HG02610 (cell line): ENCODE data around the gene SMOC1.

Source experiments
- ATAC-seq: cut with Tn5 transposase; IDR thresholded peaks from one replicate; pipeline ENCODE4 v1.9.1; 2021; ENCODE audit warnings: mild to moderate bottlenecking, moderate library complexity; ENCODE audit not compliant: unreplicated experiment

Gene SMOC1

DNA sequence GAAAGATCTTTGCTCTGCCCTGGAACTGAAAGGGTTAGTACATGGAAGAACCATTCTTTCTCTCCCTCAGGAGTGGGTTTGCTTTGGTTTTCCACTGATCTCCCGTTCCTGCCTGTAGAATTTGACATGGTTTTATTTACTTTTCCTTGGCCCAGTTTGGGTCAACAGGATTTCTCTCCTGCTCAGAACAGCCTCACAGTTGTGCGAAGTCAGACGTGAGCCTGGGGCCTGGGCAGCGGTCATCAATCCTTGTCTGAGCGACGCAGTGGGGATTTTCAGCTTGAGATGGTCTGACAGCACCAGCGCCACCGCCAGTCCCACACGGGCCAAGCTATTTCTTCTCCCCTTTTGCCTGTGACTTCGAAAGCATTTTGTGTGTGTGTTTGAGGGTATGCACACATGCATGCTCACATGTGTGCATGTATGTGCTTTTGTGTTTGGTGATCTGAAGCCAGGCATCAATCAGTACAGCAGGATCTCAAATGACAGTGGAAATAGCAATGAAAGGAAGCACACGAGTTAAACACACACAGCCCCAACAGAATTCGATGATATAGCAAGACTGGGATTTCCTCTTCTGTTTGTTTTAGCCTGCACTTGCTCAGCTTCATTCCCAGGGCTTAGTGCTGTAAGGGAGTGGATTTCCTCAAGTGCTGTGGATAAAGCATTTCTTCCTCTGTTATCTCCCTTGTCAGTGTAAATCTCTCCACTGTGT lies 58.3 kb downstream of the SMOC1 start:
- no peak for ATAC-seq

DNA sequence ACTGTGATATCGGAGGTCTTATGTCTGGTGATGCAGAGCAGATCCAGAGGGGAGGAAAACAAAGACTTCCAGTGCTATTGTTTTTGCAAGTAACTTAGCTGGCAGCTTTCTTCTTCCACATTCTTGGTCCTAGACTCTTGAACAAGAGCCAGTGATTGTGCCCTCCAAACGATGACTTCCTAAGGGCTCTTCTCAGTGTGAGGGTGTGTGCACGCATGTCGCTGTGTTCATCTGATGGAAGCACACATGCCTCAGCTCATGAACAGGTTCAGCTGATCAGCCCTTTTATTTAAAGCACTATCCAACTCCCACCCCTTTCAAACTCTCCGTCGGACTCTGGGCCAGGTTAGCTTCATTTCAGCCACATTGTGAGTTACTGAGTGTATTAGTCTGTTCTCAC lies 59.5 kb downstream of the SMOC1 start:
- ATAC-seq = no peak

DNA sequence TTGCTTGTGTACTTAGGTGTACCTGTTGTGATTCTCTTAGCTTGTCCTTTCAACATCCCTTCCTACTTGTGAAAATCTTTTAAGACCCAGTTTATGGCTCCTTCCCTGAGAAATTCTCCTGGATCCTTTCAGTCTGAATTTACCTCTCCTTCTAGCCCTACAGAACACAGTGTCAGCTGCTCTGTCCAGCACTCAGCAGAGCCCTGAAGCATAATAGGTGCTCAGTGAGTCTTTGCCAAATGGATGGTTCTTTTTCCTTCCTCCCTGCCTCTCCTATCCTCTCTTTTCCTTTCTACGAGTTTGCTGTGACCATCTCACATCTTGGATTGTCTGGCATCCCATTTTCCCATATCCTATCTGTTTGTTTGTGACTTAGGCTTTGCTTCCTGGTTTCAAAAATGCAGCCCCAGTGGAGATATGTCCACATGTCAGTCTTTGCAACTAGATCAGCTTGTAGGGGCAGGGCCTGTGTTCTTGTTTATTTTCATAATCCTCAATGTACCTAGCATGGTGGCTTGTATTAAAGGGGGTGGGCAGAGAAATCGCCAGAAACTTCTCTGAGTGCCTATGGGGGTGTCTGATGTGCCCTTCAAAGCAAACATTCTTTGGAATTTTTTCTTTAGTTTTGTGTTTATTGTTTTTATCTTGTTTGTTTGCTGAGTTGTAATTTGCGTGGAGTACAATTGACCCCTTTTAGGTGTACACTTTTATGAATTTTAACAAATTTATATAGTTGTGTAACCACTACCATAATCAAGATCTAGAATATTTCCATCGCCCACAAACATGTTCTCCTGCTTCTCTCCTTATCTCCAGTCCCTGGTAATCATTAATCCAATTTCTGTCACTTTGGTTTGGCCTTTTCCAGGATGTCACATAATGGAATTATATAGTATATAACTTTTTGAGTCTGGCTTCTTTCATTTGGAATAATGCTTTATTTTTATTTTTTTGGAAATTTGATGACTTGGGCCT lies 62.8 kb downstream of the SMOC1 start:
- no peak for ATAC-seq

DNA sequence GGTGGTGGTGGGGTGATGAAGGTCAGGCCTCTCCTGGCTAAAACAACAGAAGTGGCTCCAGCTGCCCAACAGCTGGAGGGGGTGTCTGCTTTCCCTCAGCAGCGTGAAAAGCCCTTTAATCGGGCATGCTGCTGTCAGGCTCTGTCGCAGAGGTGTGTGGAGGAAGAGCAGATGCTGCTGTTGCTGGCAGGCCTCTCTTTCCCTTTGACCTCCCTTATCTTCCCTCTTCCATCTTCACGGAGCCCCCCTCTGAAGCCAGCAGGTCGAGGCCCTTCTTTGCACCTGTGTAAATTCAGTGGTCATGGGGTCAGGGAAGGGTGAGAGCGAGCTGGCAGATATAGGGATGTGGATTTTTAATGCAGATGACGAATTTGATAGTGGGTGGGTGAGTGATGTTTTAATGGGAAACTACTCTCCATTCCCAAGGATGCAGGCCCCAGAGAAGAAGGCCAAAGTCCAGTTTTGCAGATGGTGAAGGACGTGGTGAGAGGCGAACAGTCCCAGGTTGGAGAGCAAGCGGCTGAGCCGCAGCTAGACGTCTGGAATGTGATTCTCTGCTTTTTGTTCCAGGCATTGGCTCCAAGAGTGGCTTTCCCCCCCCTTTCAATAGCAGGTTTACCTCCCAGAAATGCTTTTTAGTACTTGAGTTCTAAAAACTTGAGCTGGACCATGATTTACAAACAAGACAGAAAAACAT lies 64.0 kb downstream of the SMOC1 start:
- ATAC-seq = no peak

DNA sequence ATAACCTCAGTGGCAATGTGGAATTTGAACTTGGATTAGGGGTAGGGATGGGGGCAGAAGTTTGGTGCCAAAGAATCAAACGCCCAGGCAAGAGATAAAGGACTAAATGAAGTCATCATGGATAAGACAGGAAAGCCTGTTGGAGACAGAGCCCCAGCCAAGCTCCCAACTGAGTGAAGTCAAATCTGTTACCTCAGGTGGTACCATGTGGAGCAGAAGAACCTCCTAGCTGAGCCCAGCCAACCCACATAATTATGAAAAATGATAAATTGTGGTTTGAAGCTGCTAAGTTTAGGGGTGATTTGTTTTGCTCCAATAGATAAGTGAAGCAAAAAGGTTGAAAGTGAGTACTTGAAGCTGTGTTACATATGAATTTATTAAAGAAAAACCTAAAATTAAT lies 66.1 kb downstream of the SMOC1 start:
- no peak for ATAC-seq

DNA sequence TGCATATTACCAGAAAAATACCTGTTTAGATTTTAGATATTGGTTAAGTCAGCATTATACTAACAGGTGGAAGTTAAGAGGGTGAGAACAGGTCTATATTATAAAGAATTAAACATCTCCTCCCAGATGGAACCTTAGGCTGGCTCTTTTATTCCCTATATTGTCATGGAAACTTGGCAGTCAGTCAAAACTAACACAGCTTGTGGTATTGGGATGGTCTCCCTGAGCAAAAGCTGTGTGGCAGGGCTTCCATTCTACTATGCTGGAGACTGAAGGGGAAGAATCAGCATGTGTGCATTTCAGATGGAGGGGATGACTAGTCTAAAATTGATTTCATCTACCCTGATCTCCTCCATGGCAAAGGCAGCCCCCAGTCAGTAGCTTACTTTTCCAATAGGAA lies 66.7 kb downstream of the SMOC1 start:
- ATAC-seq = no peak

DNA sequence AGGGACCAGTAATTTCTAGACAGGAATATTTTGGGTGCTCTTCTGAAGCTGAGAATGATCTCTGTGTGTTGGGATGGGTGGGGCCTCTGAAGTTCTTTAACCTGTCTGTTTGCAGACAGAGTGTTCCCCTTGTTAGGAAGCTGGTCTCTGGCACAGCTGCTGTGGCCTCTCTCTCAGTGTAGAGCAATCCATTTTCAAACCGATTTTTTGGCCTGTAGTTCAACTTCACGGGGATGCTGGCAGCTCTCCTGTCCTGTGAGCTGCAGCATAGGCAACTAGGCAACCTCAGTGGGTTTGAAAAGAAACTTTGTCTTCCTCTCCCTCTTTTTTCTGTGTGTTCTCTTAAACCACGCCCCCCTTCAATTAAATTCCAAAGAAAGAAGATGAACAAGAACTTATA lies 69.1 kb downstream of the SMOC1 start:
- no peak for ATAC-seq

DNA sequence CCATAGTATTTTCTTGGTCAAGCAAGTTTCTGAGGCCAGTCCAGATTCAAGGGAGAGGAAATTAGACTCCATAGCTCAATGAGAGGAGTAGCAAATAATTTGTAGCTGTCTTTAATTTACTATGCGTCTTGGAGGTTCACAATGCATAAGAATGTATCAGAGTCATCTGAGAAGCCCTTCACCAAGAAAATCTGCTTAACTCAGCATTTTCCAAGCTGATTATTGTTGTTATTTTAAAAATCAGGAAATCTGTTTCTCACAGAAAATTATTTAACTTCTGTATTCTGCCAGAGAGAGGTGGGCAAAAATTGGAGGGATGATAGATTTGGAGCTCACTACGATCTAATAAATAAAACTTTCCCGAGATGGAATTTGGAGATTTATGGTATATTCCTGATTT lies 72.0 kb downstream of the SMOC1 start:
- ATAC-seq = no peak

DNA sequence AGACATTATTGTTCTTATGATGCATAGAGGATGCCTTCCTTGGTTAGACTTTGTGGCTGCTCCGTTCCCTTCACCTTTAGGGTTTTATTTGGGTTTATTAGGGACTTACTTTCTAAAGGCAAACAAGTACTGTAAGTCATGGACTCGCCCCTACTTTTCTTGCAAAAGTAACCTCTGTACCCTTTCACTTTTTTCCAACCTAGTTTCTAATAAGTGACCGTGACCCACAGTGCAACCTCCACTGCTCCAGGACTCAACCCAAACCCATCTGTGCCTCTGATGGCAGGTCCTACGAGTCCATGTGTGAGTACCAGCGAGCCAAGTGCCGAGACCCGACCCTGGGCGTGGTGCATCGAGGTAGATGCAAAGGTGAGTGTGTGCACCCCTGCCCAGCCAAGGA lies 72.7 kb downstream of the SMOC1 start:
- ATAC-seq = no peak

DNA sequence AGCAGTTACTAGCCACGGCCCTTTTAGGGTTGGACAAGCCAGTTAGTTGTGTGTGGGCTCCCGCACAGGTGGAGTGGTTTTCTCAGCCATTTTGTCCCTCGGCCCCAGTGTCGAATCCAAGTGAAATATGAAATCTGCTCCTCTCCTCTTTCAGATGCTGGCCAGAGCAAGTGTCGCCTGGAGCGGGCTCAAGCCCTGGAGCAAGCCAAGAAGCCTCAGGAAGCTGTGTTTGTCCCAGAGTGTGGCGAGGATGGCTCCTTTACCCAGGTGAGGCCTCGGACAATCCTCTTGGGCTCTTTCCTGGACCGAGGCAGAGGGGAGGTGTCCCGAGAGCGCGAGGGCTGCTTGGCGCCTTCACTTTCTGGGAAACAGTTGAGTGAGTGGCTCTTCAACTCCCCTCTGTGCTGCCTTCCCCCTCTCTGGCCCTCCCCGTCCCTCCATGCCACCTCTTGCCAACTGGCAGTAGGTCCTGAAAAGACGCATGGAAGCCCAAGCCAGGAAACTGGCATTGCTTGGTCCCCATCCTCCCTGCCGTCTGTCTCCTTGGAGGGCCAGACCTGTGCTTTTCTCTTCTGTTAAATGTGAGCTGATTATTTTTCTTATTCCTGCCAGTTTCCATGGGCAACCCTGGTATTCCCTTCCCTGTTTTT lies 74.2 kb downstream of the SMOC1 start:
- no peak for ATAC-seq

DNA sequence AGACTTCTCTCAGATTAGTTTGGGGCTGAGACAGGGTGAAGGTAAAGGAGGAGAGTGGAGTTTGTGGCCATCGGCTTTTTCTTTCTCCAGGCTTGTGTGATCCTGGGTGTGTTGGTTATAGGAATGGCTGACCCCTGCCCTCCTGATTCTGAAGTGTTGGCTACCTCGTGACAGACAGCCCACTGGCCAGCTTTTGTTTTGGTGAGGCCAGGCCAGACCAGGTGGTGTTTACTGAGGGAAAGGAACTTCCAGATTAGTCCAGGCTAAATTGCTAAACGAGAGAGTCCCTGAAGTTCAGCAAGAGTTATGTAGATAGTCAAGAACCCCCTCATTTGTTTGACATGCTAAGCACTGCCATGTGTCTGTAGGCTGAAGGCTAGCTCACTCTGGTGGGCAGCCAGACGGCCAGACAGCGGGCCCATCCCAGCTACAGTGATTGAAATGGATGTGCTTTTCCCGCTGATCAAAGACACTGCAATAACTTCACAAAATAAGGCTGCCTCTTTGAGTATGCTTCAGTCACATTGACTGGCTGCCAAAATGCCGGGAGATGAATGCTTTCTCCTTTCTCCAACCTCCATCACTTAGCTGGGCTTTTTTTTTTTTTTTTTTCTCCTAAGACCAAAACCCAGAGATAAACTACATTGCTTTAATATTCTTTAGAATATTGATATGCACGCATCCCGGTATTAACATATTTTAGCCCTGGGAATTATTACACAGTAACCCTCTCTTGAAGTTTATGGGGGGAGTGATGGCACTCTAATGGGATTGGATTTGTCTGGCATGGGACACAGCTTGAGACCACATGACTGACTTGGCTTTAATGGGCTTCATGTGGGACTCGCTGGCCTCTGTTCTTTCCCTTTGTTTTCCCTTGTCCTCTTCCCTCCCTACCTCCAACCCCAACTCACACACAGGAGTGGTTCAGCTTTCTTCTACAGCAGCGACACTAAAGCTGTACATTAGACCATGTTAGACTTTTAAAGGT lies 76.9 kb downstream of the SMOC1 start:
- ATAC-seq = no peak

DNA sequence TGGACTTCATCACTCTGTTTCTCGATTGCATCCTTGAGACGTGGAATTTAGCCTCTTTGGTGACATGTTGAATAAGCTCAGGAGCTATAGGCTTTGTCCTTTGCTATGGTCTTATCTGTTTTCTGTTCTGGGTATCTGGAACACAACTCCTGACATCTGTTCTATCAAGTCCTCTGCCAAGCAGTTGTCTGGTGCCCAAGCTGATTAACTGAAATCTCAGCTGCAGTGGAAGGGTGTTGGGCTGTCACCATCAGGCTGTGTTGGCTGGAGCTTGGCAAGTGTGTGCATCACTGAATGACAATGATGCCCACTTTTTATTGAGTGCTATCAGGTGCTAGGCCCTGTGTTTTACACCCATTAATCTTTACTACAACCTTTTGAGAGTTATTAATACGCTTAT lies 77.8 kb downstream of the SMOC1 start:
- no peak for ATAC-seq

DNA sequence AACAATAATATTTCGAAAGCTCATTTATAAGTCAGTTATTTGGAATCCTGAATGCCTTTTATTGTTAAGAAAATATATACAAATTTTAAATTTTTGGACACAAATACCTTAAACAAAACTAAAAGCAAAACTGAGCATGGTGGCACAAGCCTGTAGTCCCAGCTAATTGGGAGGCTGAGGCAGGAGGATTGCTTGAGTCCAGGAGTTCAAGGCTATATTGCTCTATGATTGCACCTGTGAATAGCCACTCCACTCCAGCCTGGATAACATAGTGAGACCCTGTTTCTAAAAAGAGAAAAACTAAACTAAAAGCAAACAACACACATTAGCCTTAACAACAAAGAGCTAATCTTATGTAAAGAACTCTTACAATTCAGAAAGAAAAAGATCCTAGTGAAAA lies 78.8 kb downstream of the SMOC1 start:
- ATAC-seq = no peak

DNA sequence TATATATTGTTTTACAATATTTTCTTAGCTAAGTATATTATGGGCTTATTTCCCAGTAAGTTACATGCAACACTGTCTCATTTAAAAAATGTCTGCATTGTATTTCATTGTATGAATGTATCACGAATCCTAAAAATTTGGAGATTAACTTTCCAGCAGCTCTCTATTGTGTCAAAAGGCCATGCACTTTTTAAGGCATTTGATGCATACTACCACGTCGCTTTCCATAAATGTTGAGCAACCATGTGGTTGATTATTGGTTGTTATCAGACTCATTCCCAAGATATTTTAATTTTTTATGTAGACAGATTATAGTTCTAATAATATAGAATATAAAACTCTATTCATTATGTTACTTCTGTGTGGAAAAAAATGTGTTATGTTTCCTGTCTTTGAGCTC lies 79.9 kb downstream of the SMOC1 start:
- no peak for ATAC-seq

DNA sequence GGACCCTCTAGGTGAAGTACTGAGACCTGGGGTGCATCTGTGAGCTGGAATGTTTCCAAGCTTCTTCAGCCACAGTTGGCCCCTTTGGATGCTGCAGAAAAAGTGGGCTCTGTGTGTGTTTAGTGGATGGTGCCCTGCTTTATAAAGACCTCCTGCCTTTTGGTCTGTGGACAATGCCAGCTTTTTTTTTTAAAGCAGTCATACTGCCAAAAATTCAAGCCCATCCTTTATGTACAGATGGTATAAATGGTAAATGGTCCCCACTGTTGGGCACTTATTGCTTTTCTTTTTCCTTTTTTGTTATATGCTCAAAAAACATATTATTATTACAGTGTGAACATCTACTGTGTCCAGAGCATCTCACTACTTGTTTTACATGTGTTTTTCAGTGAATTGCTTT lies 81.1 kb downstream of the SMOC1 start:
- no peak for ATAC-seq

DNA sequence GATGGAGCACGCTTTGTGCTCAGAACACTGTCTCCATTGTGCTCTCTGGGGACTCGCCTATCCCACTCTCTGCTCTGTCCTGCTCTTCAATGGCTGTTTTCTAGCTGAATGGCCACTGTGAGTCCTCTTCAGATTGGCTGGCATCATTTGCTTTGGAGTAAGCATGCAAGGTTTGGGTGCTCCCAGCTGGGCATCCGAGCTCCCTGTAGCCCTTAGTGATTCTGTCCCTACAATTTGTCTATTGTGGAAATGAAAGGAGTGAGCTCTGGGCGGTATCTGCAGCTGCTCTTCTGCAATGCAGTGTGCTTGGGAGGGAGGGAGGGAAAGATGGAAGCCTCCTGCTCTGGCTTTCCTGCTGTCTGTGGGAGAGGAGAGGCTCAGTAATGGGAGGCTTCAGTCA lies 84.8 kb downstream of the SMOC1 start:
- no peak for ATAC-seq

DNA sequence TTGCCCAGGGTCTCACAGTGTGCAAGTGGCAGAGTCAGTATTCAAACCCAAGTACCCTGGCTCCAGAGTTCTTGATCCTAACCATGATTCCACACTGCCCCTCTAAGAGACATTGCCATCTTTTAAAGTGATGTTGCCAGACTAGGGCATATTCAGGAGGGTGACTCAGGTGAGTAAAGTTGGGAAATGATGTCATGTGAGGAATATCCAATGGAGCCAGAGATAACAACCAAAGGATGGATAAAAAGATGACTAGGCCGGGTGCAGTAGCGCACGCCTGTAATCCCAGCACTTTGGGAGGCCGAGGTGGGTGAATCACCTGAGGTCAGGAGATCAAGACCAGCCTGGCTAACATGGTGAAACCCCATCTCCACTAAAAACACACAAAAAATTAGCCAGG lies 85.6 kb downstream of the SMOC1 start:
- no peak for ATAC-seq

DNA sequence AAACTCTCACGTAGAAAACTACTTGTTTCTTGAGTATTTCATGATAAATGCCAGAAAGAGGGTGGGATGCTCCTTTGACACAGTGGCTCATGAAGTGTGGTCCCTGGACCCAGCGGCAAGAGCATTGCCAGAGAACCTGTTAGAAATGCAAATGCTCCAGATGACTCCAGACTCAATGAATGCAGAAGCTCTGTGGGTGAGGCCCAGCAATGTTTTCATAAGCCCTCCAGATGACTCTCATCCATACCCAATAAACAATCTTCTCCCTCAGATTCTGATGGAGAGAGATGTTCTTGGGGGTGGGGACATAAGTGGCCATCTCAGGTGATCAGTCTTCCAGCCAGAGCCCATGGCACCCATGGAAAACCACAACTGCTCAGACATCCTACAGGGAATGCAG lies 88.9 kb downstream of the SMOC1 start:
- no peak for ATAC-seq

DNA sequence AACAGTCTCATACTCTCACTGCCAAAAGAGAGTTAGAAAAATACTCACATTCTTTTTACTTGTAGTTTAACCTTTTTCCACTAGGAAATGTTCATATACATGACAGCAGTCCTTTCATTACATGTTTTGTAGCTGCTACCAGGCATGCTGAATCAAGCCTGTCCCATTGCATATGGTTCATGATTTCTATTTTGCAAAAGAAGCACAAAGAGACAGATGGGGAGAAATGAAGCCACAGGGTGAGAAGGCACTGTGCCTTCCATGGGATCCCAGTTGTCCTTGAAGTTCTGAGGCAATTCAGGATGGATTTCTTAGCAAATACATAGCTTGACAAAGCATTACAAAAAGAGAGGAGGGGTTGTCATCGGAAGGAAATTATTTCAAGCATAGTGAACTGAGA lies 89.5 kb downstream of the SMOC1 start:
- ATAC-seq = no peak

DNA sequence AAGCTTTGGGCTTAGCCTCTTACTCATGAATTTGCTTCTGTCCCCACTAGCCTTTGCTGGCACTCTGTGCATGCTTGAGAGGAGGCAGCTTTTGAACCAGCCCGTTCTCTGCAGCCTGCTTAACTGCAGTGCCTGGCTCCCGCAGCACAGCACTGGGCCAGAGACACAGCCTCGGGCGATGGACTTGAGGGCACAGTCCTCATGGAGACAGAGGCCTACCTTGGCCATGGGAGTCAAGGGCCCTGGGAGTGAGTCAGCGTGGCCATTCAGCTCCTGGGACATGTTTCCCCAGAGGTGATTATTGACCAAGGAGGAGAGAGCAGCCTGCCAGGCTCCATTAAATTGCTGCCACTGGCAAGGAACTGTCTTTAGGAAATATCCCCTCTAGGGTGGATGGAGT lies 93.5 kb downstream of the SMOC1 start:
- no peak for ATAC-seq
